ENCODE data around the gene COQ8A. TPM values are rescaled to one million over a fixed set of nuclear protein-coding genes. Genes with fewer than 3 reads are reported as not detected.

Gene COQ8A
- total and polyA plus RNA-seq, 10 of the 15 experiments (the other 5 are each of a cell fraction or from before 2014, with no cell fraction given): 0.72 to 24.8 (median 12.1) TPM

GRCh38 chr1:226939438-226940028, 561 bp upstream of the COQ8A start (continued):
- TF ChIP-seq NFXL1 (IDR thresholded peaks at IDR 0.05; ENCODE audit: borderline replicate concordance) (no peak), MYC (IDR thresholded peaks at IDR 0.05; ENCODE audit: insufficient read depth, insufficient read length, insufficient replicate concordance, low read length, severe bottlenecking) (peak; percentile 18), RBBP5 (conservative IDR thresholded peaks at IDR 0.05) (no peak), ETV6 (conservative IDR thresholded peaks at IDR 0.05 in 1 of 2, IDR thresholded peaks at IDR 0.05 in 1 of 2; ENCODE audit: borderline replicate concordance in 1 of 2, low read depth in 1 of 2) (peak in 1 of 2 experiments; percentile 79; a peak in 1 of 4 replicates), NBN (IDR thresholded peaks at IDR 0.05) (peak; percentile 78), ATF3 (IDR thresholded peaks at IDR 0.05; ENCODE audit: borderline replicate concordance, extremely low read depth, low read depth, low read length) (no peak), TBL1XR1 (IDR thresholded peaks at IDR 0.05; ENCODE audit: low read depth, low read length) (no peak), MEF2A (IDR thresholded peaks at IDR 0.05; ENCODE audit: insufficient read depth, low read depth, low read length) (no peak), LARP7 (IDR thresholded peaks at IDR 0.05) (peak; percentile 74), RB1 (IDR thresholded peaks at IDR 0.05; ENCODE audit: borderline replicate concordance) (peak; percentile 89; the same call in 1 of the 2 replicates), ZSCAN29 (IDR thresholded peaks at IDR 0.05) (no peak; the same call in 1 of the 2 replicates), CUX1 (IDR thresholded peaks at IDR 0.05; ENCODE audit: insufficient replicate concordance, low read depth, low read length) (no peak), KAT2A (conservative IDR thresholded peaks at IDR 0.05; ENCODE audit: control insufficient read depth, low read depth, low read length) (no peak), CBFB (IDR thresholded peaks at IDR 0.05; ENCODE audit: low read depth) (peak; percentile 79; the same call in 1 of the 2 replicates), SPI1 (IDR thresholded peaks at IDR 0.05; ENCODE audit: borderline replicate concordance, insufficient read depth, low read depth, low read length) (peak; percentile 44; the same call in 1 of the 2 replicates), NKRF (conservative IDR thresholded peaks at IDR 0.05) (peak; percentile 73), SRF (IDR thresholded peaks at IDR 0.05; ENCODE audit: low read depth in 2 of 2, low read length in 2 of 2) (no peak), EZH2 (IDR thresholded peaks at IDR 0.05; ENCODE audit: borderline replicate concordance, control insufficient read depth, low read depth, low read length) (no peak), MEF2B (IDR thresholded peaks at IDR 0.05; ENCODE audit: partially characterized antibody, poor library complexity, severe bottlenecking) (peak; percentile 11), RFX5 (IDR thresholded peaks at IDR 0.05; ENCODE audit: low read depth, low read length) (no peak), IKZF2 (IDR thresholded peaks at IDR 0.05) (0 out of 4 replicates have a peak, but pooled peaks of 1 of the 2 experiments have one; percentile 28), HDAC2 (IDR thresholded peaks at IDR 0.05) (no peak)

Data from GM12878 (cell line).